Measurements from ENCODE around the gene OR4D2. TPM values are rescaled to one million over a fixed set of nuclear protein-coding genes. Genes with fewer than 3 reads are reported as not detected.
"Not testable (repeated sequence)": the region's sequence is repeated elsewhere in the genome, so short reads cannot be mapped to it uniquely, and the experiment has no call there.

Gene OR4D2
- total and polyA plus RNA-seq, 3 donors from 2014 or later: not detected

DNA sequence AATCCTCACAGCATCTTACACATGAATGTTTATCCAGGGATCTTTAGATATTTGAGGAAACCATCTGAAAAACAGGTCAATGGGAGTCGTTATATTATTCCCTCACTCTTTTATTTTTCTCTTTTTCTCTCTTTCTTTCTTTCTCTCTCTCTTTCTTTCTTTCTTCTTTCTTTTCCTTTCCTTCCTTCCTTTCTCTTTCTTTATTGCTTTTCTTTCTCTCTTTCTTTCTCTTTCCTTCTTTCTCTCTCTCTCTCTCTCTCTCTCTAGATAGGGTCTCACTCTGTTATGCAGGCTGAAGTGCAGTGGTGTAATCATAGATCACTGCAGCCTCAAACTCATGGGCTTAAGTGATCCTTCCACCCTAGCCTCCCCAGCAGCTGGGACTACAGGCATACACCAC, 38.9 kb upstream of the OR4D2 start:
- no peak for DNase-seq
- WGBS, 2 donors: 52 to 69% methylated on average over 1 of the region's 1 CpG
- Histone ChIP-seq H3K27ac (no peak overlapping the region), H3K9me3 (no peaks in the 10 kb centered on the region), H3K27me3 (no peaks in the 10 kb centered on the region), H3K36me3 (ENCODE audit: low read depth, missing control alignments) (no peaks in the 10 kb centered on the region), H3K4me3 (no peak overlapping the region), H3K4me1 (no peaks in the 10 kb centered on the region)
- TF ChIP-seq CTCF (IDR thresholded peaks at IDR 0.05): no peak
- TF ChIP-seq POLR2A (IDR thresholded peaks at IDR 0.05): no peak
- intact Hi-C loops (cut with DNase I; ENCODE audit: low total_unique reads): no loop called here

GRCh38 chr17:58132697-58133096, 34.1 kb upstream of the OR4D2 start:
- H3K4me3 ChIP-seq; H3K4me1 ChIP-seq; intact Hi-C loops (cut with DNase I; ENCODE audit: low total_unique reads); H3K36me3 ChIP-seq (ENCODE audit: low read depth, missing control alignments); H3K27ac ChIP-seq; H3K9me3 ChIP-seq; H3K27me3 ChIP-seq; DNase-seq: not testable (repeated sequence)
- 93 to 98% methylated on average over 5 of the region's 5 CpGs for WGBS, 2 donors

DNA sequence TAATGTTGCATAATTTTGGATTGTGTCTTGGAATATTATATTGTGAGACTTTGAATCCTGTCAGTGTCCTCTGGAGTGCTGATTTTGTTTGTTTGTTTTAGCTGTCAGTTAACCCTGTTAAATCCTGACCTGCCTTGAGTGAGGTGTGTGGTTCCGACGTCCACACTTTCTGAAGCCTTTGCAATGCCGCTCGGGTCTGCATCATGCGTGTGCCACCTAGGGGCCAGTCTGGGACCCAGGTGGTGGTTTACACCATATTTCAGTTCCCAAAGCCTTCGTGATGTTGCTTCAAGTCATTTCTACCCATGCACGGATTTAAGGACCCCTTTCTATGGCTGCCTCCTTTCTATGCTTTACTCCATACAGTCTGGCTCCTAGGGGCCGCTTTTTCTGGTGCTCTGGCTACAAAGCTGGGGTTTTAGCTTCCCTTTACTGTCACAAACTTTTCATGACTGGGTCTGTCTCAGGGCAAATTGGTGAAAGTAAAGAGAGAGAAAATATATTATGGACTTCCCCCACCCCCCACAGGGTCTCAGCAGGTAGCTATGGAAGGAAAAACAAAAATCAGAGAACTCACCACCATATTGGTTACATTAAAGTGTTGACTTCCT, 30.0 kb upstream of the OR4D2 start:
- TF ChIP-seq POLR2A (IDR thresholded peaks at IDR 0.05) (no peak), CTCF (IDR thresholded peaks at IDR 0.05) (no peak)

GRCh38 chr17:58141505-58141904, 25.3 kb upstream of the OR4D2 start:
- Histone ChIP-seq H3K27ac (no peak overlapping the region), H3K4me1 (no peaks in the 10 kb centered on the region), H3K27me3 (no peaks in the 10 kb centered on the region), H3K36me3 (ENCODE audit: low read depth, missing control alignments) (no peaks in the 10 kb centered on the region), H3K9me3 (no peaks in the 10 kb centered on the region), H3K4me3 (no peak overlapping the region)
- no peak for TF ChIP-seq CTCF (IDR thresholded peaks at IDR 0.05)
- TF ChIP-seq POLR2A (IDR thresholded peaks at IDR 0.05): no peak
- 63 to 70% methylated on average over 5 of the region's 5 CpGs for WGBS, 2 donors
- DNase-seq: no peak
- intact Hi-C loops (cut with DNase I; ENCODE audit: low total_unique reads): no loop called here

More for the DNA sequence above, 30.0 kb upstream of the OR4D2 start:
- Histone ChIP-seq H3K9me3 (no peaks in the 10 kb centered on the region), H3K36me3 (ENCODE audit: low read depth, missing control alignments) (no peaks in the 10 kb centered on the region), H3K4me1 (no peaks in the 10 kb centered on the region), H3K27me3 (no peaks in the 10 kb centered on the region), H3K27ac (no peak overlapping the region), H3K4me3 (no peak overlapping the region)
- WGBS, 2 donors: 30 to 46% methylated on average over 8 of the region's 8 CpGs
- no peak for DNase-seq
- intact Hi-C loops (cut with DNase I; ENCODE audit: low total_unique reads): no loop called here

- H3K27ac ChIP-seq; H3K4me1 ChIP-seq; H3K27me3 ChIP-seq; H3K36me3 ChIP-seq (ENCODE audit: low read depth, missing control alignments); H3K9me3 ChIP-seq; intact Hi-C loops (cut with DNase I; ENCODE audit: low total_unique reads); DNase-seq; H3K4me3 ChIP-seq: not testable (repeated sequence)
- WGBS, 2 donors: 79 to 84% methylated on average over 4 of the region's 4 CpGs
Observed at GRCh38 chr17:58143335-58143734, 23.4 kb upstream of the OR4D2 start.

DNA sequence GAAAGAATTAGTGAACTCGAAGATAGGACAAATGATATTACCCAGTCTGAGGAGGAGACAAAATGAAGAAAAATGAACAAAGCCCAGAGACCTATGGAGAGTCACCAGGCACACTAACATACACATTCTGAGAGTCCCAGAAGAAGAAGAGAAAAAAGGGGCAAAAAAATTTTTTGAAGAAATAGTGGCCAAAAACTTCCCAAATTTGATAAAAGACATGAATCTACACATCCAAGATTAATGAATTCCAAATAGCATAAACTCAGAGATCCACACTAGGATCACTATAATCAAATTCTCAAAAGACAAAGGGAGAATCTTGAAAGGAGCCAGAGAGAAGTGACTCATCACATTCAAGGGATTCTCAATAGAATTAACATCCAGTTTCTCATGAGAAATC, 22.0 kb upstream of the OR4D2 start:
- Histone ChIP-seq H3K27me3 (no peaks in the 10 kb centered on the region), H3K4me3 (no peak overlapping the region), H3K27ac (no peak overlapping the region), H3K36me3 (ENCODE audit: low read depth, missing control alignments) (no peaks in the 10 kb centered on the region), H3K9me3 (no peaks in the 10 kb centered on the region), H3K4me1 (no peaks in the 10 kb centered on the region)
- WGBS, 2 donors: 83 to 84% methylated on average over 1 of the region's 1 CpG
- intact Hi-C loops (cut with DNase I; ENCODE audit: low total_unique reads): no loop called here
- DNase-seq: no peak
- TF ChIP-seq POLR2A (IDR thresholded peaks at IDR 0.05) (no peak), CTCF (IDR thresholded peaks at IDR 0.05) (no peak)

All from testis (tissue), 3 donors.